ENCODE results near the gene NTSR1. TPM values are rescaled to one million over a fixed set of nuclear protein-coding genes. Genes with fewer than 3 reads are reported as not detected.

NTSR1 gene
- total and polyA plus RNA-seq, 7 experiments from 2014 or later, result 0.11 to 0.78 (median 0.14) TPM; not detected in 3

GRCh38 chr20:62739067-62739466, 30.4 kb downstream of the NTSR1 start:
- H3K27me3 ChIP-seq (ENCODE audit: control insufficient read depth in 2 of 2, insufficient read depth in 2 of 2, low read length in 2 of 2), result no peaks in the 10 kb centered on the region

GRCh38 chr20:62739581-62740285, 31.1 kb downstream of the NTSR1 start:
- Histone ChIP-seq H3K9me3 (ENCODE audit: control insufficient read depth in 2 of 3, low read length in 3 of 3) (no peaks in the 10 kb centered on the region), H3K4me3 (ENCODE audit: low read length) (peak overlapping the region; percentile 70), H3K36me3 (ENCODE audit: control insufficient read depth in 2 of 3, insufficient read depth in 3 of 3, low read length in 3 of 3) (no peaks in the 10 kb centered on the region), H3K4me1 (ENCODE audit: control insufficient read depth in 2 of 2, insufficient read depth in 2 of 2, low read length in 2 of 2) (peaks cover 38 to 42% of the 10 kb centered on the region in 2 donors), H3K27me3 (ENCODE audit: control insufficient read depth in 2 of 2, insufficient read depth in 2 of 2, low read length in 2 of 2) (no peaks in the 10 kb centered on the region), H3K27ac (ENCODE audit: low read depth, low read length) (peak overlapping the region; percentile 52)
- DNase-seq, result peak in 5 of 9 donors; percentile 10 to 19 (median 16)
- intact Hi-C loops (cut with micrococcal nuclease), result loop anchor here (1.0 to 2.0 kb wide), 11 partner anchors 23 to 115 kb away; partner anchors contain the start of gene OGFR (in 1 of the 2)
- peak overlapping the region; percentile 70 to 91 (median 82) for H3K4me3 Mint-ChIP-seq
- H3K27ac Mint-ChIP-seq, result peak overlapping the region; percentile 75 to 97 (median 86)
- peak; percentile 36 for ATAC-seq
- ChIA-PET POLR2A (interaction anchor here (0.7 to 3.2 kb wide), 7 partner anchors 10 to 86 kb away, joined by 3 to 22 read pairs (median 4); no protein-coding TSS in a partner anchor), CTCF (interaction anchor here (0.8 to 1.9 kb wide), 5 partner anchors 10 to 55 kb away, joined by 3 to 4 read pairs (median 3); no protein-coding TSS in a partner anchor)
- no peaks in the 10 kb centered on the region for H3K9me3 Mint-ChIP-seq
- H3K4me1 Mint-ChIP-seq, result peaks cover 12 to 39% (median 22%) of the 10 kb centered on the region in 7 donors
- peaks cover 0 to 3% (median 0%) of the 10 kb centered on the region in 5 donors for H3K36me3 Mint-ChIP-seq
- H3K27me3 Mint-ChIP-seq, result peaks cover 0 to 16% (median 0%) of the 10 kb centered on the region in 5 donors

More at GRCh38 chr20:62739067-62739466, 30.4 kb downstream of the NTSR1 start:
- H3K4me3 ChIP-seq (ENCODE audit: low read length), result peak overlapping the region; percentile 70
- H3K4me1 Mint-ChIP-seq, result peaks cover 12 to 39% (median 22%) of the 10 kb centered on the region in 7 donors
- intact Hi-C loops (cut with micrococcal nuclease), result no loop called here
- no peaks in the 10 kb centered on the region for H3K9me3 Mint-ChIP-seq
- CTCF ChIA-PET, result interaction anchor here (1.4 to 1.6 kb wide), 2 partner anchors 9 to 16 kb away, joined by 3 to 4 read pairs; no protein-coding TSS in a partner anchor
- H3K27ac Mint-ChIP-seq, result peak overlapping the region in 6 of 9 donors; percentile 67 to 97 (median 88)
- no peaks in the 10 kb centered on the region for H3K9me3 ChIP-seq (ENCODE audit: control insufficient read depth in 2 of 3, low read length in 3 of 3)
- H3K36me3 ChIP-seq (ENCODE audit: control insufficient read depth in 2 of 3, insufficient read depth in 3 of 3, low read length in 3 of 3), result no peaks in the 10 kb centered on the region
- DNase-seq (no peak), ATAC-seq (no peak)
- H3K27ac ChIP-seq (ENCODE audit: low read depth, low read length), result no peak overlapping the region
- peaks cover 0 to 16% (median 0%) of the 10 kb centered on the region in 5 donors for H3K27me3 Mint-ChIP-seq
- H3K4me3 Mint-ChIP-seq, result peak overlapping the region in 4 of 10 donors; percentile 75 to 91 (median 82)
- POLR2A ChIA-PET, result interaction anchor here (0.5 to 3.2 kb wide), 5 partner anchors 15 to 70 kb away, joined by 3 to 22 read pairs (median 5); no protein-coding TSS in a partner anchor
- peaks cover 38 to 40% of the 10 kb centered on the region in 2 donors for H3K4me1 ChIP-seq (ENCODE audit: control insufficient read depth in 2 of 2, insufficient read depth in 2 of 2, low read length in 2 of 2)
- H3K36me3 Mint-ChIP-seq, result peaks cover 0 to 3% (median 0%) of the 10 kb centered on the region in 5 donors

- ATAC-seq (peak; percentile 87), DNase-seq (peak; percentile 44 to 78 (median 68))
- no peaks in the 10 kb centered on the region for H3K9me3 ChIP-seq (ENCODE audit: control insufficient read depth in 2 of 3, low read length in 3 of 3)
- intact Hi-C loops (cut with micrococcal nuclease), result loop anchor here (1.0 to 2.0 kb wide), 11 partner anchors 24 to 116 kb away; partner anchors contain the start of gene OGFR (in 1 of the 2)
- peaks cover 16 to 43% (median 29%) of the 10 kb centered on the region in 7 donors for H3K4me1 Mint-ChIP-seq
- ChIA-PET CTCF (interaction anchor here (0.8 to 1.9 kb wide), 5 partner anchors 10 to 54 kb away, joined by 3 to 4 read pairs (median 3); no protein-coding TSS in a partner anchor), POLR2A (interaction anchor here (0.6 to 3.2 kb wide), 12 partner anchors 9 to 87 kb away, joined by 3 to 22 read pairs (median 4); no protein-coding TSS in a partner anchor)
- H3K4me3 ChIP-seq (ENCODE audit: low read length), result peak overlapping the region; percentile 70
- no peaks in the 10 kb centered on the region for H3K27me3 ChIP-seq (ENCODE audit: control insufficient read depth in 2 of 2, insufficient read depth in 2 of 2, low read length in 2 of 2)
- H3K4me1 ChIP-seq (ENCODE audit: control insufficient read depth in 2 of 2, insufficient read depth in 2 of 2, low read length in 2 of 2), result peaks cover 38 to 50% of the 10 kb centered on the region in 2 donors
- peaks cover 0 to 21% (median 0%) of the 10 kb centered on the region in 5 donors for H3K27me3 Mint-ChIP-seq
- H3K36me3 ChIP-seq (ENCODE audit: control insufficient read depth in 2 of 3, insufficient read depth in 3 of 3, low read length in 3 of 3), result no peaks in the 10 kb centered on the region
- H3K27ac Mint-ChIP-seq, result peak overlapping the region; percentile 75 to 97 (median 86)
- peaks cover 0 to 4% (median 0%) of the 10 kb centered on the region in 5 donors for H3K36me3 Mint-ChIP-seq
- H3K27ac ChIP-seq (ENCODE audit: low read depth, low read length), result peak overlapping the region; percentile 60
- peak overlapping the region; percentile 70 to 91 (median 82) for H3K4me3 Mint-ChIP-seq
- no peaks in the 10 kb centered on the region for H3K9me3 Mint-ChIP-seq
Measured at GRCh38 chr20:62740286-62741141, 31.9 kb downstream of the NTSR1 start.

- Mint-ChIP-seq H3K27me3 (peaks cover 0 to 23% (median 0%) of the 10 kb centered on the region in 5 donors), H3K4me1 (peaks cover 16 to 47% (median 30%) of the 10 kb centered on the region in 7 donors), H3K27ac (peak overlapping the region in 4 of 9 donors; percentile 9 to 97 (median 55)), H3K36me3 (peaks cover 0 to 4% (median 0%) of the 10 kb centered on the region in 5 donors), H3K4me3 (peak overlapping the region in 2 of 10 donors; percentile 18 to 91), H3K9me3 (no peaks in the 10 kb centered on the region)
- Histone ChIP-seq H3K4me3 (ENCODE audit: low read length) (peak overlapping the region; percentile 70), H3K27me3 (ENCODE audit: control insufficient read depth in 2 of 2, insufficient read depth in 2 of 2, low read length in 2 of 2) (no peaks in the 10 kb centered on the region), H3K4me1 (ENCODE audit: control insufficient read depth in 2 of 2, insufficient read depth in 2 of 2, low read length in 2 of 2) (peaks cover 38 to 57% of the 10 kb centered on the region in 2 donors), H3K9me3 (ENCODE audit: control insufficient read depth in 2 of 3, low read length in 3 of 3) (no peaks in the 10 kb centered on the region), H3K36me3 (ENCODE audit: control insufficient read depth in 2 of 3, insufficient read depth in 3 of 3, low read length in 3 of 3) (no peaks in the 10 kb centered on the region), H3K27ac (ENCODE audit: low read depth, low read length) (peak overlapping the region; percentile 60)
- ChIA-PET CTCF (interaction anchor here (1.9 kb wide), 1 partner anchor 53 kb away, joined by 4 read pairs; no protein-coding TSS in a partner anchor), POLR2A (interaction anchor here (0.6 to 3.2 kb wide), 6 partner anchors 8 to 75 kb away, joined by 3 to 22 read pairs (median 4); no protein-coding TSS in a partner anchor)
- ATAC-seq (no peak), DNase-seq (no peak)
- intact Hi-C loops (cut with micrococcal nuclease), result loop anchor here (2.0 kb wide), 3 partner anchors 24 to 64 kb away; partner anchors contain the start of gene OGFR (in 1 of the 2)
Measured at GRCh38 chr20:62741191-62741691, 32.6 kb downstream of the NTSR1 start.

- CTCF ChIA-PET, result interaction anchor here (0.6 kb wide), 1 partner anchor 27 kb away, joined by 3 read pairs; no protein-coding TSS in a partner anchor
- peaks cover 16 to 48% (median 36%) of the 10 kb centered on the region in 7 donors for H3K4me1 Mint-ChIP-seq
Measured at GRCh38 chr20:62741701-62742491, 33.3 kb downstream of the NTSR1 start.

More at GRCh38 chr20:62741701-62742491, 33.3 kb downstream of the NTSR1 start:
- Histone ChIP-seq H3K36me3 (ENCODE audit: control insufficient read depth in 2 of 3, insufficient read depth in 3 of 3, low read length in 3 of 3) (no peaks in the 10 kb centered on the region), H3K27me3 (ENCODE audit: control insufficient read depth in 2 of 2, insufficient read depth in 2 of 2, low read length in 2 of 2) (no peaks in the 10 kb centered on the region), H3K27ac (ENCODE audit: low read depth, low read length) (no peak overlapping the region), H3K4me3 (ENCODE audit: low read length) (peak overlapping the region; percentile 70), H3K4me1 (ENCODE audit: control insufficient read depth in 2 of 2, insufficient read depth in 2 of 2, low read length in 2 of 2) (peaks cover 38 to 60% of the 10 kb centered on the region in 2 donors), H3K9me3 (ENCODE audit: control insufficient read depth in 2 of 3, low read length in 3 of 3) (no peaks in the 10 kb centered on the region)
- no peaks in the 10 kb centered on the region for H3K9me3 Mint-ChIP-seq
- DNase-seq (no peak), ATAC-seq (no peak)
- H3K27ac Mint-ChIP-seq, result peak overlapping the region in 4 of 9 donors; percentile 9 to 96 (median 37)
- intact Hi-C loops (cut with micrococcal nuclease), result loop anchor here (2.0 kb wide), 3 partner anchors 25 to 63 kb away; partner anchors contain the start of gene OGFR (in 1 of the 2)
- H3K27me3 Mint-ChIP-seq, result peaks cover 0 to 27% (median 0%) of the 10 kb centered on the region in 5 donors
- peaks cover 0 to 4% (median 0%) of the 10 kb centered on the region in 5 donors for H3K36me3 Mint-ChIP-seq
- POLR2A ChIA-PET, result interaction anchor here (1.4 to 3.2 kb wide), 2 partner anchors 45 to 53 kb away, joined by 4 to 22 read pairs; no protein-coding TSS in a partner anchor
- H3K4me3 Mint-ChIP-seq, result peak overlapping the region in 2 of 10 donors; percentile 18 to 91

Measured in naive thymus-derived CD4-positive, alpha-beta T cell (primary cell).